ENCODE data around the gene OXNAD1.
A peak's percentile ranks its signal among the peaks of the same experiment; 100 is the strongest.

The OXNAD1 gene, protein sequence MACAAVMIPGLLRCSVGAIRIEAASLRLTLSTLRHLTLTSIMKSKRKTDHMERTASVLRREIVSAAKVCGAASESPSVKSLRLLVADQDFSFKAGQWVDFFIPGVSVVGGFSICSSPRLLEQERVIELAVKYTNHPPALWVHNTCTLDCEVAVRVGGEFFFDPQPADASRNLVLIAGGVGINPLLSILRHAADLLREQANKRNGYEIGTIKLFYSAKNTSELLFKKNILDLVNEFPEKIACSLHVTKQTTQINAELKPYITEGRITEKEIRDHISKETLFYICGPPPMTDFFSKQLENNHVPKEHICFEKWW

DNA sequence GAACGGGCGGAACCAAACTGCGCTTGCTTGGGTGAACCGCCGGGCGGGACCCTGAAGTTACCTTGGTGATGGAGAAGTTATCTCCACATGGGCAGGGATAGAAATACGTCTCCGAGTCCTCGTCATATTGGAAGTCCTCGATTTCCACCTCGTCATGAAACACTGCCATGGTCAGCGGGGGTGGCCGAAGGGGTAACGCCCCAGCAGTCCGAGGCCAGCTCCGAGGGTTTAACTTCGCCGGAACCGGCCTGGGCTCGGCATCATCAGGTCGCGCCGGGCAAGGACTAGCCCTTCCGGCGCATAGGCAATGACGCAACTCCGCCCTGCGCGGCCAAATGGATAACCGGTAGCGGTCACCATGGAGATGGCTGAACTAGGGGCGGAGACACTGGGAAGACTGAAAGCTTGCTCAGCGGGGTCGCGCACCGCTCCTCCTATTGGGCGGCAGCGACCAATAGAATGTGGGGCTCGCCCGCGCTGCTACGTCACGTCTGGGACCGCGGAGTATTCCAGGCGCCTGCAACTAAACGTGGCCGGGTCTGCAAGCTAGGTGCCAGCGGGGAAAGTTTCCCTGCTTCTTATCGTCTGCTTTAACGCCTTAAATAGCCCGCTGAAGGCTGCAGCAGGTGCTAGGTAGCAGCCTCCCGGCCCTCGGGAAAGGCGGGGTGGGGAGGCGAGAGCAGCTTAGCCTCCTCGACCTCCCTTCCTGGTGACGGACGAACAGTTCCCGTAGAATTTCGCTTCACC lies at the start of gene OXNAD1, which contains the start of gene DPH3:
Gene OXNAD1 (plus strand): TSS at position 505 of the 747 bp plus-strand sequence. CDS start 5,741 bp downstream, outside the sequence.
Gene DPH3 (minus strand): TSS at position 236 of the 747 bp plus-strand sequence. CDS start 67 bp downstream, at position 169.
- DNase-seq = peak; percentile 98
- in situ Hi-C loops (cut with HindIII; ENCODE audit: low pct_ligation_motif_present, low pct_unique_long_range_greater_than_20kb, low sequenced_read_pairs) = loop anchor here (25.0 kb wide), 1 partner anchor 272 kb away; no protein-coding TSS in a partner anchor

DNA sequence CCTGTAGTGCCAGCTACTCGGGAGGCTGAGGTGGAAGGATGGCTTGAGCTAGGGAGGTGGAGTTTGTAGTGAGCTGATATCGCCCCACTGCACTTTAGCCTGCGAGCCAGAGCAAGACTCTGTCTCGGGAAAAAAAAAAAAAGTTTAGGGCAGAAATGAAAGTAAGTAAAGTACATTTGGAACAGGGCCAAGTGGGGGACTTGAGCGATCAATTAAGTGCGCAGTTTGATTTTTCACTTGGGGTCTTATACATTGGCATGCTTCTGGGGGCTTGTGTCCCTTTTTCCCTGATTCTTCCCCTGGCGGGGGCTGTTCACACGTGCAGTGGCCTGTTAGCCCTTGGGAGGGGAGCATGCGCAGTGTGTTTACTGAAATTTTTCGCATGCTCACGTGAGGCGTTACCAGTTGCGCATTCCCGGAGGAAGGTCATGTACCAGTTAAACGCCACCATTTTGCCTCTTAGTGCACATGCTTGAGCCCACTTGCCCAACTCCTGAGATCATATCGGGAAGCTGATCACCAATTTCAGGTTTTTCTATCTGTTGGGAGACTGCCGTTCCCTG lies 48.6 kb upstream of the OXNAD1 start:
- in situ Hi-C loops (cut with HindIII; ENCODE audit: low pct_ligation_motif_present, low pct_unique_long_range_greater_than_20kb, low sequenced_read_pairs) = no loop called here
- no peak for DNase-seq

DNA sequence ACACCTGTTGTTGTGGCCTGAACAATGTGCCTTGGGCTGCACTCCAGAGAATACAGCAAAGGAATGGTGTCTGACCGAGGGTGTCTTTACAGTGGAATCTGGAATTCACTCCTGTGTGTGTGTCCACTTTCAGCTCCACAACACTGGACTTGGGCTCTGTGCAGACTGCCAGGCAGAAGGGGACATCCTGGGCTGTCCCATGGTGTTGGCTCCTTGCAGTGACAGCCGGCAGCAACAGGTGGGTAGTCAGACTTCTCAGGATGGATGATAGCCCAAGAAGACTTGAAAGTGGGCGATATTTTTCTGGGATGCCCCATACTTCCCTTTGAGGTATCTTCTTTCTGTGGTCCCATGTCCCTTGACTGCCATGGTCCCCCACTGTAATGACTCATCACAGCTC lies 45.2 kb upstream of the OXNAD1 start:
- in situ Hi-C loops (cut with HindIII; ENCODE audit: low pct_ligation_motif_present, low pct_unique_long_range_greater_than_20kb, low sequenced_read_pairs) = no loop called here

DNA sequence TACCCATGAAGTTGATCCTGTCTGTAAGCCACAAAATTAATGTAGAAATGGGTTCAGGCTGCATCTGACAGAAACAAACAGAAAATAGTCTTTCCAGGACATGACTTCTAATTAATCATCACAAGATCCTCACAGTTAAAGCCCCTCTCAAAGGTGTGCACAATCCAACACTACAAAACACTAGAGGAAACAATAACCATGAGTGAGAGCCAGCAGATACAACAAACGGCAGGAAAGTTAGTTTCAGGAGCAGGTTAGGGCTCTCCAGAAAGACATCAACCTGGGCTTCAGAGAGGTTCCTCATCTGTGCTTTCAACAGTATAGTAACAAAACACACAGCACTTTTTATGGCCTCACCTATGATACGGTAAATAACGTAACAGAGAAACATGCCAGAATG lies 43.0 kb upstream of the OXNAD1 start:
- no peak for DNase-seq
- in situ Hi-C loops (cut with HindIII; ENCODE audit: low pct_ligation_motif_present, low pct_unique_long_range_greater_than_20kb, low sequenced_read_pairs) = no loop called here

More for the DNA sequence above, 45.2 kb upstream of the OXNAD1 start:
- no peak for DNase-seq

DNA sequence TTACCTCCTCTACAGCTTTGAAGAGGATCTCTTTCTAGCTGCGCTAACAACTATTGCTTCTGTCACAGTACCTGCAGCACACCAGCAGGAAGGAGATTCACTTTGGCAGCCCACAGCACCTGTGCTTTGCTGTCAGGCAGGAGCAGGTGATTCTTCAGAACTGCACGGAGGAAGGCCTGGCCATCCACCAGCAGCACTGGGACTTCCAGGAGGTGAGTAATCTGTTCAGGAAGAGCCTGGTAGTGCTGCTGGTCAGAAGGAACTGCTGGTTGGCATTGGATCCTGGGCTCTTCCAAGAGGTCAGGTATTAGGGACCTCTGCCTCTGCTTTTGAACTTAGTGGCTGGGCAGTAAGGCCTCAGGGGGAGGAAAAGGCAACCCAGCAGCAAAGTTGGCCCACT lies 42.5 kb upstream of the OXNAD1 start:
- in situ Hi-C loops (cut with HindIII; ENCODE audit: low pct_ligation_motif_present, low pct_unique_long_range_greater_than_20kb, low sequenced_read_pairs) = no loop called here
- no peak for DNase-seq

DNA sequence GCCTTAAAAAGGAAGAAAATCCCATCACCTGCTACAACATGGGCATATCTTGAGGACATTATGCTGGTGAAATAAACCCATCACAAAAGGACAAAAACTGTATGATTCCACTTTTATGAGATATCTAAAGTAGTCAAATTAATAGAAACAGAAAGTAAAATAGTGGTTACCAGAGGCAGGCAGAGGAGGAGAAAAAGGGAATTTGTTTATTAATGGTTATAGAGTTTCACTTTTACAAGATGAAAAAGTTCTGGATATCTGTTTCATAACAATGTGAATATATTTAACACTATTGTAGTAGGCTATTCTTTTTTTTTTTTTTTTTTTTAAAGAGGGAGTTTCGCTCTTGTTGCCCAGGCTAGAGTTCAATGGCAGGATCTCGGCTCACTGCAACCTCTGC lies 40.7 kb upstream of the OXNAD1 start:
- DNase-seq = no peak
- in situ Hi-C loops (cut with HindIII; ENCODE audit: low pct_ligation_motif_present, low pct_unique_long_range_greater_than_20kb, low sequenced_read_pairs) = no loop called here

DNA sequence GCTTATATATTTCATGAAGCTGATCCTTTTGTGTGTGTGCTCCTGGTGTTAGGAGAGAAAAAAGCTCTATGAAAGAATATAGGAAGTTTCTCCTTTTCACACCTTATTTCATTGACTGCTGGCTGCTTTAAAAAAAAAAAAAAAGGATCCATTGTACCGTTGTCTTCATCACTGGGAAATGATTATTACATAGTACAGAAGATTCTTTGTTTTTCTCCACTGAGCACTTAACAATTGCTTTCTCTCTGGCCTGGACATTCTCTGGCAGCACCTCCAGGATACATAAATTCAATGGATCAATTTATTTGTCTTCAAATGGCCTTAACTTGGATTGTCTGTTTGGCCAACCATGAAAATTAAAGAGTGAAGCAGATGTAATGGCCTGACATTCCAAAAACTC lies 37.4 kb upstream of the OXNAD1 start:
- in situ Hi-C loops (cut with HindIII; ENCODE audit: low pct_ligation_motif_present, low pct_unique_long_range_greater_than_20kb, low sequenced_read_pairs) = no loop called here
- no peak for DNase-seq

DNA sequence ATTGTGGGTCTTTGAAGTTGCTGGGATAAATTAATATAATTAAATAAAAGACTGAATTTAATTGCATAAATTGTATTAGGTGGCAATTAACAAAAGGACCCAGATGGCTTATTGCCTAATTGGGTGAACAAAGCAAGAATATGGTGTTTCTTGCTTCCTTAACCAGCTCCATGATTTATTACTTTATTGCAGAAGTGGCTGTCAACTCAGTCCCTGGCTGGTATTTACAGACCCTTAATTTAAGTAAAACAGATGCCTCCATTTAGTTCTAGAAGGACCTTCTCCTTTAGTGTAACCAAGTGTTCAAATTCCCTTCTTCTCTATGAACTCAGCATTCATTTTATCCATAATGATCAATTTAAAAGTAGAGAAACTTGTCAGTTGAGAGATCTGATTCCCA lies 35.3 kb upstream of the OXNAD1 start:
- in situ Hi-C loops (cut with HindIII; ENCODE audit: low pct_ligation_motif_present, low pct_unique_long_range_greater_than_20kb, low sequenced_read_pairs) = no loop called here
- no peak for DNase-seq

DNA sequence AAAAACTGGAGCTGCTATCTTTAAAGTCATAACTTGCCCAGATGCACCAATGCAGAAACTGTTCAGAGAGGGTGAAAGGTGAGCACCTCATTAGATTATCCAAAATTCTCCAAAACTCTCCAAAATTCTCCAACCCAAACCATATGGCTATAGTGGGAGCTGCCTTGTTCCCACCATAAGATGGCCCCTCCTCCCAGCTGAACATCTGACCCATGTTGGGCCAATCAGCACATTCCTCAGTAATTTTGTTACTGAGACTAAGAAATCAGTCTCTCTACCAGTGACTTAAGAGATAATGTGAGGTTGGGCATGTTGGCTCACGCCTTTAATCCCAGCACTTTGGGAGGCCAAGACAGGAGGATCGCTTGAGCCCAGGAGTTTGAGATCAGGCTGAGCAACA lies 33.0 kb upstream of the OXNAD1 start:
- in situ Hi-C loops (cut with HindIII; ENCODE audit: low pct_ligation_motif_present, low pct_unique_long_range_greater_than_20kb, low sequenced_read_pairs) = no loop called here
- DNase-seq = no peak

DNA sequence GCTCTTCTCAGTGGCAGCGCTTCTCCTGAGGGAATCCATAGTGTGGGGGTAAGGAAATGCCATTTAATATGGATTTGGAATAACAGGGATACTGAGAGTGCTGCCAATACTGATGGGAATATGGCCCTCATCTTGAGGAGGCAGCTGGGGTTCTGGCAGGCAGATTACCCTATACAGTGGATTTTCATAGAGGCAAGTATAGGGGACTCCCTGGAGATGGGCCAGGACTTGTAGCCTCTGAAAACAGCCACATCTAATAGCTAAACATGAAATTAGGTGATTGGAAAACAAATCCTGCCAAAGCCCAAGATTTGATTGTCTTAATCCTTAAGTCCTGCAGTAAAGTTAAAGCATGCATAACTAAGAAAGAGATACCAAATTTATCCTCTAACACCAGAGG lies 31.2 kb upstream of the OXNAD1 start:
- in situ Hi-C loops (cut with HindIII; ENCODE audit: low pct_ligation_motif_present, low pct_unique_long_range_greater_than_20kb, low sequenced_read_pairs) = no loop called here
- no peak for DNase-seq

DNA sequence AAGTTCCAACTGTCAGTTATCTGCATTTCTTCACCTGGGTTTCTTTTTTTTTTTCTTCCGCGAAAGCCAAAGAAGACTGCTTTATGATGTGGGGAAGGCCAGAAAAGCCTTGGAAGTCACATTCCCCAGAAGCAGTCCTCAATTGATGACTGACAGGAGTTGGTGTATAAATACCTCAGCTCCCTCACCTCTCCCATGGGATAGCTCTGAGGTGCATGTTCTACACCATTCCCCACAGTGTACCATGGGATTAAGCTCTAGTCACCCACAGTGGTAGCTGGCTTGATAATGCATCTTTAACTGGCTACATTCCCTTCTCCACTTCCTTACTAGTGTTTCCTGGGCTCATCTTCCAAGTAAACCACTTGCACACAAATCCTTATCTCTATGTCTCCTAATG lies 30.7 kb upstream of the OXNAD1 start:
- in situ Hi-C loops (cut with HindIII; ENCODE audit: low pct_ligation_motif_present, low pct_unique_long_range_greater_than_20kb, low sequenced_read_pairs) = no loop called here

DNA sequence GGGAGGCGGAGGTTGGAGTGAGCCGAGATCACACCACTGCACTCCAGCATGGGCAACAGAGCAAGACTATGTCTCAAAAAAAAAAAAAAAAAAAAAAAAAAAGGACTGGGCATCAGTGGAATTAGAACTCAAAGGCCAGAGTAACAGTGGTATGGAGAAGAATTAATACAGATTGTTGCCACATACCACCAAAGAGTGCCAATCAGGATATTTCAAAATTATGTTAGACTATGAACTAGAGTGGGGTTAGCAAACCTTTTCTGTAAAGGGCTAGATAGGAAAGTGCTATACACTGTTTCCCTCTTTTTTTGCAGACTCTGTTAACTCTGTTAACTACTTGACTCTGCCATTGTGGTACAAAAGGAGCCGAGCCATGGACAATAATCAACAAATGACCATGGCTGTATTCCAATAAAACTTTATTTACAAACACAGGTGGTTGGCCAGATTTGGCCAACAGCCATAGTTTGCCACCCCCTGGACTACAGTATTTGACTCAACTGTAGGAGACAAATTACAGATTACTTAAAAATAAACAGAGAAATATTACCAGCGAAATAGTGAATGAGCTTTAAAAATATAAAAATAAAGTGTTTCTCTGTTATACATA lies 28.9 kb upstream of the OXNAD1 start:
- in situ Hi-C loops (cut with HindIII; ENCODE audit: low pct_ligation_motif_present, low pct_unique_long_range_greater_than_20kb, low sequenced_read_pairs) = no loop called here
- DNase-seq = no peak

More for the DNA sequence above, 30.7 kb upstream of the OXNAD1 start:
- no peak for DNase-seq

DNA sequence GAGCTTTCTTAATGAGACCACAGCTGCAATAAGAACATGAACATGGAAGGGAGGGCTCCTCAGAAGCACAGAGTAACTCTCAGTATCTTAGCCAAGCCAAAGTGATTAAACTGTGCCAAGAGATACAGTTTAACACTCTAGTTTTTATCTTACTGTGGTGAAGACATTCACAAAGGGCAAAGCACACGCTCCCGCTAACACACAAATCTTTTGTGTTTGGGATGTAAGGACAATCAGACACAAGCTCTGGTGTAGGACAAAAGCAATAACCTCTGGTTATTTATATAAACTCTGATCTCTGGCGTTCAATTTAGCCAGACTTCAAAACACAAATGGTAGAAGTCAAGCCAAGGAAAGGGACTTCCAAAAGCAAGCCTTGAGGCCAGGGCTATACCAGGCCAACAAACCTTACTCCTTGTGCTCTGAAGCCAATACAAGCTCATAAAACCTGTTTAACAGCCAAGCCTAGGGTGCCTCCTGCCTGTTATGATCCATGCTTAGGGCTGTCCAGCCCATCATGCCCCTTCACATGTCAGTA lies 28.1 kb upstream of the OXNAD1 start:
- DNase-seq = no peak
- in situ Hi-C loops (cut with HindIII; ENCODE audit: low pct_ligation_motif_present, low pct_unique_long_range_greater_than_20kb, low sequenced_read_pairs) = no loop called here

DNA sequence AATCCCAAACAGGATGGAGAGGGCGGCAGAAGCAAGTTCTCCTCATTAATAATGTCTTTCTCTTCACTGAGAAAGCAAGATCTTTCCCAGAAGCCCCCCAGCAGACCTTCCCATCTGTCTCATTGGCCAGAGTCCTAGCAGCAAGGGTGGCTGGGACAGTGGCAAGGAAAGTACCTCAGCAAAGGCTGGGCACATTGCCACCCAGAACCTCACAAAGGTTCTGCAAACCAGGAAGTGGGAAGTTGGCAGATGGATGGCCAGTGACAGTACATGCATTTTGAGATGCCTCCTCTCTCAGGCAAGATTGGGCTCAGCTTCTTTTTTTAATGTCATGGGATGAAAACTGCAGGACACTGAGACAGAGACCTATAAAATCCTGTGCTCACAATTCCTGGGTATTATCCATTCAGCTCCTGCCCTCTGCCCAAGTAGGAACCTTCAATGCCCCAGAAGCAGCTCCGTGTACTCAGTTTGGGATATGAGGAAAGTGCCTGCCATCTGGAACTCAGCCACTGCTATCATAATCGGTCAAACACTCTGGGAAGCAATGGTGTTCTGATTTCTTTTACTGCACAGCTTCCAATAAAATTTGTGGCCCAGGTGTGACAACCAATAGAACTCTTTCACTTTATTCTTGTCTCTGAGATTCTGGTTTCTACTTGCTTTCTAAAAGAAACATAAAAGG lies 25.8 kb upstream of the OXNAD1 start:
- no peak for DNase-seq
- in situ Hi-C loops (cut with HindIII; ENCODE audit: low pct_ligation_motif_present, low pct_unique_long_range_greater_than_20kb, low sequenced_read_pairs) = no loop called here

DNA sequence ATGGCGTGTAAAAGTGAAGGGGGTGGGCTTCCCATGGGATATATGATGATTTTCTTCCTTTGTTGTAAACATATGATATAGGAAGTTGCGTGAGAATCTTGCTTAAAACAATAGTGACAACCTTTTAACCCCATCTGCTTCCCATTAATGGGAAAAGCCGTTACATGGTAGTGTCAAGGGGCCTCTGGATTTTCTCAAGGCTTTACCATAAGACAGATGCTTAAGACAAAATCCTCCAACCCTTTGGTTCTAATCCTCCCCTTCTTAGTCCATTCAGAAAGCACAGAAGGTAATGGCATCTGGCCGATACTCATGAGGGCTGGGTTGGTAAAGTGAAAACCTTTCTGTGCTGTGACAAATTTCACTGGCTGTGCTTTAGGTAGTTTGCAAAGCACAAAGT lies 25.2 kb upstream of the OXNAD1 start:
- in situ Hi-C loops (cut with HindIII; ENCODE audit: low pct_ligation_motif_present, low pct_unique_long_range_greater_than_20kb, low sequenced_read_pairs) = no loop called here

DNA sequence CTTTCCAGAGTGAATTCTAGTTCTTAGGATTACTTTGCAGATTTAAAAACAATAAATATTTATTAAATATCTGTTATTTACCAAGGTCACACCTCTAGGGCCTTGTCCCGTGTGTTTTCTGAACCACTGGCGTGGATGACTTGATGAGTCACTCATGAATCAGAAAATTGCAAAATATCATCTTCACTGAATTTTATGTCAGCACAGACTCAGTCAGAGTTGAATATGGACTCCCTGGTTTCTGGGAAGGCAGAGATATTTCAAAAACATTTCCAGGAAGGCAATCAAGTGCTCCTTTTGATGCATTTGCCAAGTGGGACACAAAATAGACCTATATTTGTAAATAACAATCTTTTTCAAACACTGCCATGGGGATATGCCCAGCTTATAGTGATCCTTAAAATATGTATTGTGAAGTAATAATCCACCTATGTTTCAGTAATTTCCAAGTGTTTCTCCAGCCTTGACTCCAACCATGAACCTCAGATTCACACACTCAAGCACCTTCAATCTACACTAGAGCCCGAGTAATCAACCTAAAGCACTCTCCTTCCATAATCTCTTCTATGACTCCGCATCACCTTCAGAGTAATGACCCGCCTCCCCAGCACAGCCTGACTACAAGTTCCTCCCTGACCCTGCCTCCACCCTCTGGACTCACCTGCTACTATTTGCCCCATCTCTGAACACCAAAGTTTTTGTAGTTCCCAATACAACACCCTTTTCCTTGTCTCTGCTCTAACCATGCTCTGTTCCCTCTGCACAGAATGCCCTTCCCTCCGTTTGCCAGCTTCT lies 24.6 kb upstream of the OXNAD1 start:
- DNase-seq = peak; percentile 13
- in situ Hi-C loops (cut with HindIII; ENCODE audit: low pct_ligation_motif_present, low pct_unique_long_range_greater_than_20kb, low sequenced_read_pairs) = no loop called here

More for the DNA sequence above, 25.2 kb upstream of the OXNAD1 start:
- no peak for DNase-seq

DNA sequence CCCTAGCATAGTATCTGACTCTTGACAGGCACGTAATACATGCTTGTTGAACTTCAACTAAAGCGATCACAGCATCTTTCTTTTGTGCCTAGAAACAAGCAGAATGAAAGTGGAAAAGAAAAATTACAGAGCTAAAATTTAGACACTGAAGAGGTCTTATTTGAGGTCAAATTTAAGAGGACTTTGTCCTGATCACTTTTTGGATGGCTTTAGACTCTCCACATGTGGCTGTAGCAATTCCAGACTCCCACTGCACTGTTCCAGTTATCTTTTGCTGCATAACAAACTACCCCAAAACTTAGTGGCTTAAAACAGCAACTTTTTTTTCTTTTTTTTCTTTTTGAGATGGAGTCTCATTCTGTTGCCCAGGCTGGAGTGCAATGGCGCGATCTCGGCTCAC lies 23.8 kb upstream of the OXNAD1 start:
- in situ Hi-C loops (cut with HindIII; ENCODE audit: low pct_ligation_motif_present, low pct_unique_long_range_greater_than_20kb, low sequenced_read_pairs) = no loop called here
- no peak for DNase-seq

DNA sequence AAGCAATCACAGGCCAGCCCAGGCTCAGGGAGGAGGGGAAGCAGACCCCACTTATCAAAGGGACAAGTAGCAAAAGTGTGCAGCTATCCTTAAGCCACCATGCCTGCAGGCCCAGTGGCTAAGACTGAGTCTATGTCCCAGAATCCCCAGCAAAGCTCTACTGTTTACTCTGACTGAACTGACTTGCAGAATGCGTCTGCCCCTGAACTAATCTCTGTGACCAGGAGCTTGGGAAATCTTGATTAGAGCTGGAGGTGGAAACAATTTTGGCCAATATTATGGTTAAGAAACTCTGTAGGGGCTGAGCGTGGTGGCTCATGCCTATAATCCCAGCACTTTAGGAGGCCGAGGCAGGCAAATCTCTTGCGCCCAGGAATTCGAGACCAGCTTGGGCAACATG lies 22.8 kb upstream of the OXNAD1 start:
- DNase-seq = no peak
- in situ Hi-C loops (cut with HindIII; ENCODE audit: low pct_ligation_motif_present, low pct_unique_long_range_greater_than_20kb, low sequenced_read_pairs) = no loop called here

Data from ACHN (cell line).